Epithelial cell of esophagus (primary cell): ENCODE data around the gene GALNT7.

Experiments
- DNase-seq: peaks from one replicate; pipeline ENCODE4 v3.0.0; 2010; ENCODE audit warnings: low read depth
- H3K4me3 ChIP-seq: 2 replicates; pipeline ENCODE4 v1.5.1; 2011; ENCODE audit warnings: mild to moderate bottlenecking, low read length, control low read depth
- CTCF ChIP-seq: IDR thresholded peaks from 2 replicates; pipeline ENCODE4 v1.5.1; 2011; ENCODE audit warnings: low read depth, mild to moderate bottlenecking, low read length, control low read depth, inconsistent platforms; ENCODE audit not compliant: insufficient read depth; ENCODE audit errors: missing control alignments

The GALNT7 gene

GRCh38 chr4:173334085-173334890, 165.7 kb downstream of the GALNT7 start, which contains the start of gene HMGB2:
Gene HMGB2 (minus strand): TSS chr4:173334358. CDS start chr4:173333649, 709 bp downstream.
- no peak for TF ChIP-seq CTCF
- peak within 1 kb of the TSS; percentile 96 for H3K4me3 ChIP-seq
- DNase-seq: peak; percentile 100

GRCh38 chr4:173334891-173335752, 166.5 kb downstream of the GALNT7 start:
- H3K4me3 ChIP-seq: peak overlapping the region; percentile 83
- DNase-seq: peak; percentile 84
- no peak for TF ChIP-seq CTCF

GRCh38 chr4:173337463-173337862, 168.9 kb downstream of the GALNT7 start:
- no peak overlapping the region for H3K4me3 ChIP-seq
- no peak for TF ChIP-seq CTCF
- no peak for DNase-seq

- no peak for DNase-seq
- TF ChIP-seq CTCF: no peak
- H3K4me3 ChIP-seq: no peak overlapping the region
These were observed 175.3 kb downstream of the GALNT7 start for GRCh38 chr4:173343832-173344397.

GRCh38 chr4:173345648-173346047, 177.0 kb downstream of the GALNT7 start:
- DNase-seq: no peak

GRCh38 chr4:173346074-173346473, 177.5 kb downstream of the GALNT7 start:
- no peak for DNase-seq
- no peak for TF ChIP-seq CTCF
- H3K4me3 ChIP-seq: no peak overlapping the region

More at GRCh38 chr4:173345648-173346047, 177.0 kb downstream of the GALNT7 start:
- no peak for TF ChIP-seq CTCF
- H3K4me3 ChIP-seq: no peak overlapping the region
